A172 (cell line): ENCODE results near the gene DHX36. TPM values are rescaled to one million over a fixed set of nuclear protein-coding genes. Genes with fewer than 3 reads are reported as not detected.

Experiments used
- DNase-seq: peaks from one replicate; pipeline ENCODE4 v3.0.0-alpha.2; 2015; ENCODE audit warnings: low spot score
- total RNA-seq: library from RNA; depleted of rRNA; stranded (reverse); fragments of >200 nt; shearing (Covaris generic); gene quantifications from 2 replicates; pipeline ENCODE4 v1.2.3, GENCODE V29; 2014; rRNA removed

Gene DHX36
- total RNA-seq, 1 experiment from 2014 or later, result 39.7 TPM

DNA sequence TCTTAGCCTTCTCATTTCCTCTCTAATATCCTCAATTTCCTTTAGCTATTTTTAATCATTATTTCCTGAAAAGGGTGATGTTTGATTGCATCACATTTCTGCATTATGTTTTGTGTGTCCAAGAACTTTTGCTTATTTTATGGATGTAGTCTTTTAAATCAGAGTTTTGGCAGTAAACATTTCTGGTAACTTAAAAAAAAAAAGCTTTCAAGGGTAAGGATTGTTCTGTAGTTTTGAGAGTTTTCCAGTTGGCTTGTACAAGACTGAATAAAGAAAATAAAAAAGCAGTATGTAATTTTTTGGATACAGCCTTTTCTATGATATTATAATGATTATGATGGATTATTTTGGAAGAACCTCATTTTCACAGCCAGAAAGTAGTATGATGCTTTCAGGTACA, 99.4 kb downstream of the DHX36 start:
- no peak for DNase-seq

DNA sequence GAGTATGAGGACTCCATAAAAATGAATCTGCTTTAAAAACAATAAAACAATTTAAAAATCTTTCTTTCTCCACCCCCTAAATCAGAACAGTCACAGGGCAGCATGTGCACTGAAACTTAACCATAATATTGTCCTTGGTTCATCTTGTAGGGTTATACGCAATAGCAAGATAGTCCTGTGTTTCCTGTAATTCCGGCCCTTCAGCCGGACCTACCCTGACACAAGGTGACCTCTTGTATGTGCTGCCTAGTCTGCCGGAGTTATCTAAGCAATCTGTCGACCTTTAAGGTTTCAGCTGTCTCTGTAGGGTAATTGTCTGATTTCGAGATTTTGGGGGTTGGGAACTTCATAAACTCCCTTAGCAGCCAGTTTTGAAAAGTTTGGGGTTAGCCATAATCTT, 99.9 kb downstream of the DHX36 start:
- DNase-seq, result no peak

DNA sequence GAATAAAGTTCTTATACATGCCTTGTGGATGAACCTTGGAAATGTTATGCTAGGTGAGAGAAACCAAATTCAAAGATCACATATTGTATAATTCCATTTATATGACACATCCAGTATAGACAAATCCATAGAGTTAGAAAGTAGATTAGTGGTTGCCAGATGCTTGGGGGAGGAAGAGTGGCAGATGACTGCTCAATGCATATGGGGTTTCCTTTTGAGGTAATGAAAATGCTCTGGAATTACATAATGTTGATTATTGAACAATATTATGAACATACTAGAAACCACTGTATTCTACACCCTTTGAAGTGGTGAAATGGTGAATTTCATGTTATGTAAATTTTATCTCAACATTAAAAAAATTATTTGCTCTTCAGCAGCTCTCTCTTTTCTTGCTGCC, 100.8 kb downstream of the DHX36 start:
- DNase-seq, result no peak

Other genes with a start within 250 kb of the DHX36 start
- 7.4 and 7.7 TPM in 2 replicates for gene ARHGEF26, start 203.1 kb downstream of the DHX36 start, total RNA-seq
- gene GPR149, start 105.7 kb upstream of the DHX36 start, total RNA-seq, result not detected in 2 replicates